Neural cell (in vitro differentiated cells): ENCODE results near the gene SRGAP3. TPM values are rescaled to one million over a fixed set of nuclear protein-coding genes. Genes with fewer than 3 reads are reported as not detected.

Experiments used
- H2AFZ ChIP-seq: fragments of 200-600, 300-800 bp; sonication (generic), shearing (Covaris generic); 2 replicates; pipeline ENCODE4 v1.6.0; 2014; ENCODE audit warnings: low read depth, mild to moderate bottlenecking, antibody characterized with exemption, low read length, moderate library complexity
- H3F3A ChIP-seq: fragments of 200-600 bp; shearing (Covaris generic); 2 replicates; pipeline ENCODE4 v1.6.1; 2016; ENCODE audit warnings: mild to moderate bottlenecking, moderate library complexity, mixed read lengths, antibody characterized with exemption, low read length; ENCODE audit not compliant: insufficient read depth, poor library complexity, severe bottlenecking
- H3K27ac ChIP-seq: fragments of 200-600, 300-800 bp; sonication (generic), shearing (Covaris generic); 2 replicates; pipeline ENCODE4 v1.5.1; 2014; ENCODE audit warnings: mild to moderate bottlenecking, low read length, moderate library complexity
- H3K27me3 ChIP-seq: fragments of 300-800, 200-600 bp; sonication (generic), shearing (Covaris generic); 2 replicates; pipeline ENCODE4 v1.6.0; 2014; ENCODE audit warnings: mild to moderate bottlenecking, low read depth, low read length, moderate library complexity; ENCODE audit not compliant: insufficient read depth
- H3K36me3 ChIP-seq: fragments of 300-800, 200-600 bp; sonication (generic), shearing (Covaris generic); 2 replicates; pipeline ENCODE4 v1.5.1; 2014; ENCODE audit warnings: mild to moderate bottlenecking, antibody characterized with exemption, low read length, moderate library complexity; ENCODE audit not compliant: insufficient read depth
- H3K4me2 ChIP-seq: fragments of 300-800, 200-600 bp; sonication (generic), shearing (Covaris generic); 2 replicates; pipeline ENCODE4 v1.6.0; 2014; ENCODE audit warnings: mild to moderate bottlenecking, low read length
- H3K4me3 ChIP-seq: fragments of 300-800, 200-600 bp; sonication (generic), shearing (Covaris generic); 2 replicates; pipeline ENCODE4 v1.5.1; 2014; ENCODE audit warnings: mild to moderate bottlenecking, low read length, moderate library complexity
- H3K79me2 ChIP-seq: fragments of 200-600 bp; shearing (Covaris generic); replicated peaks from 2 replicates; pipeline ENCODE4 v1.6.0; 2014; ENCODE audit warnings: mild to moderate bottlenecking, low read length, moderate library complexity; ENCODE audit not compliant: insufficient read depth
- H3K9ac ChIP-seq: fragments of 300-800, 200-600 bp; sonication (generic), shearing (Covaris generic); 2 replicates; pipeline ENCODE4 v1.6.1; 2016; ENCODE audit warnings: mild to moderate bottlenecking, low read length, mixed read lengths
- H3K9me2 ChIP-seq: fragments of 200-600 bp; shearing (Covaris generic); 2 replicates; pipeline ENCODE4 v1.6.1; 2016; ENCODE audit warnings: mild to moderate bottlenecking, low read length, mixed read lengths; ENCODE audit not compliant: insufficient read depth
- H3K9me3 ChIP-seq: fragments of 200-600, 300-800 bp; sonication (generic), shearing (Covaris generic); 2 replicates; pipeline ENCODE4 v1.6.1; 2016; ENCODE audit warnings: mild to moderate bottlenecking, mixed run types, low read length, moderate library complexity, mixed read lengths
- H4K20me1 ChIP-seq: fragments of 200-600 bp; shearing (Covaris generic); 2 replicates; pipeline ENCODE4 v1.6.1; 2016; ENCODE audit warnings: mild to moderate bottlenecking, mixed run types; ENCODE audit not compliant: insufficient read depth
- CTCF ChIP-seq: fragments of 450-650 bp; IDR thresholded peaks from 2 replicates; pipeline ENCODE4 v1.5.1; 2014; ENCODE audit warnings: antibody characterized with exemption, mild to moderate bottlenecking, moderate library complexity; ENCODE audit not compliant: poor library complexity, severe bottlenecking
- EP300 ChIP-seq: fragments of 450-650 bp; conservative IDR thresholded peaks from 2 replicates; pipeline ENCODE4 v1.6.1; 2014; ENCODE audit warnings: antibody characterized with exemption, mild to moderate bottlenecking, moderate library complexity; ENCODE audit not compliant: poor library complexity, severe bottlenecking
- EZH2 ChIP-seq: fragments of 200-600, 300-800 bp; shearing (Covaris generic), sonication (generic); IDR thresholded peaks from 2 replicates; pipeline ENCODE4 v1.6.1; 2014; ENCODE audit warnings: antibody characterized with exemption, low read length, borderline replicate concordance, mild to moderate bottlenecking; ENCODE audit not compliant: insufficient read depth, poor library complexity, severe bottlenecking
- MXI1 ChIP-seq: fragments of 450-650 bp; conservative IDR thresholded peaks from 2 replicates; pipeline ENCODE4 v1.6.1; 2014; ENCODE audit warnings: antibody characterized with exemption, mild to moderate bottlenecking; ENCODE audit not compliant: poor library complexity, severe bottlenecking
- POLR2AphosphoS5 ChIP-seq: IDR thresholded peaks from 2 replicates; pipeline ENCODE4 v1.6.1; 2012
- RAD21 ChIP-seq: fragments of 450-650 bp; conservative IDR thresholded peaks from 2 replicates; pipeline ENCODE4 v1.6.1; 2014; ENCODE audit warnings: antibody characterized with exemption, mild to moderate bottlenecking, moderate library complexity
- REST ChIP-seq: IDR thresholded peaks from 2 replicates; pipeline ENCODE4 v1.6.1; 2012; ENCODE audit warnings: borderline replicate concordance
- SMC3 ChIP-seq: fragments of 450-650 bp; conservative IDR thresholded peaks from 2 replicates; pipeline ENCODE4 v1.6.1; 2014; ENCODE audit warnings: antibody characterized with exemption, mild to moderate bottlenecking, moderate library complexity; ENCODE audit not compliant: poor library complexity
- polyA plus RNA-seq: library from polyadenylated mRNA; depleted of rRNA; stranded (reverse); fragments of >200 nt; gene quantifications from 2 replicates; pipeline ENCODE4 v1.2.3, GENCODE V29; 2014

SRGAP3 gene
- polyA plus RNA-seq, 1 donor from 2014 or later, result 31.5 TPM

DNA sequence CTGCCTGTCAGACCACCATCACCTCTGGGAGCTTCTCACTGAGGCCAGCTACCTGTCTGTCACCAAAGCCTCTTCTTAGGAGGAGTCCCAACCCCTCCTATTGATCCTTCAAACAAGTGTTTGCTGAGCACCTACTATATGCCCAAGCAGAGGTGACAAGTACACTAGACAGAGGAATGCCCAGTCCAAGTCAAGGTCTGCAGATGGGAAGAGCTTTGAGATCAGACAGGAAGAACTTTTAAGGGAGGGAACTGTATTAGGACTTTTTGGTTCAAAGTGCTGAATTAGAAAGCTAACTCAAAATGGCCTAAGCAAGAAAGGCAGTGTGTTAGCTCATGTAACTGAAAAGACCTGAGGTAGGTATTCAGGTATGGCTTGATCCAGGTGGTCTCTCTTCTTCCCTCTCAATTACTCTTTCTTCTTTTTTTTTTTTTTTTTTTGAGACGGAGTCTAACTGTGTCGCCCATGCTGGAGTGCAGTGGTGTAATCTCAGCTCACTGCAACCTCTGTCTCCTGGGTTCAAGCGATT lies 282.6 kb downstream of the SRGAP3 start:
- H3K27me3 ChIP-seq, result no peaks in the 10 kb centered on the region

DNA sequence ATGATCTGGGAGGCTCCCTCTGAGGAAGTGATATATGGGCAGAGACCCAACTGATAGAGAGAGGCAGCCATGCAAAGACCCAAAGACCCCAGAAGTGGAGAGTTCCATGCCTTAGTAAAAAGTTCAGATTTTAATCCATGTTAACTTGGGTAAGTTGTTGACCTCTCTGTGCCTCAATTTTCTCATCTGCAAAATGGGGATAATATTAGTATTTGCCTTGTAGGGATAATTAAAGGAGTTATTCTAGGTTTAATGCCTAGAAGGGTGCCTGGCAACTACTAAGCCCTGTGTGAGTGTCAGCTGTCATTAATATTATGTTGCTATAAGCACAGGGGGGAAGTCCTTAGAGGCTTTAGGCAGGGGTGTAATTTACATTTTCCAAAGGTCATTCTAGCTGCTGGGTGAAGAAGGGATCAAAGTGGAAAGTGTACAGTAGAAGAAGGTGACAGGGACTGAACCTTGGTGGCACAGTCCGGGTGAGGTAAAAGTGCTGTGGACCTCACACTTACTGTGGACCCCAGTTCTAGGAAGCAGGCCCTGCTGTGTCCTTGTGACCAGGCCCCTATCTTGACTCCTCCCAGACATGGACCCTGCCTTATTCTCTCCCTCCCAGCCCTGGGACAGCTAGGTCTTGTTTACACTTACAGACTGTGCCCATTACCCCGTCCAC lies 283.2 kb downstream of the SRGAP3 start:
- no peak overlapping the region for H3K4me2 ChIP-seq
- peaks cover 18% of the 10 kb centered on the region for H3K79me2 ChIP-seq
- H3F3A ChIP-seq, result no peaks in the 10 kb centered on the region

More for the DNA sequence above, 282.6 kb downstream of the SRGAP3 start:
- no peaks in the 10 kb centered on the region for H3F3A ChIP-seq
- H4K20me1 ChIP-seq, result no peaks in the 10 kb centered on the region
- no peak overlapping the region for H2AFZ ChIP-seq
- no peaks in the 10 kb centered on the region for H3K9me3 ChIP-seq
- H3K4me2 ChIP-seq, result no peak overlapping the region
- no peaks in the 10 kb centered on the region for H3K9me2 ChIP-seq
- no peaks in the 10 kb centered on the region for H3K36me3 ChIP-seq
- peaks cover 12% of the 10 kb centered on the region for H3K79me2 ChIP-seq
- H3K27ac ChIP-seq, result no peak overlapping the region
- H3K4me3 ChIP-seq, result no peak overlapping the region
- H3K9ac ChIP-seq, result no peak overlapping the region
- TF ChIP-seq SMC3, result no peak
- no peak for TF ChIP-seq EZH2
- TF ChIP-seq EP300, result no peak
- TF ChIP-seq REST, result no peak
- TF ChIP-seq RAD21, result no peak
- TF ChIP-seq POLR2AphosphoS5, result no peak
- no peak for TF ChIP-seq MXI1
- TF ChIP-seq CTCF, result no peak

More for the DNA sequence above, 283.2 kb downstream of the SRGAP3 start:
- H3K9me2 ChIP-seq, result no peaks in the 10 kb centered on the region
- H3K4me3 ChIP-seq, result no peak overlapping the region
- no peak for TF ChIP-seq RAD21
- no peak for TF ChIP-seq CTCF
- no peak for TF ChIP-seq POLR2AphosphoS5
- no peak for TF ChIP-seq EZH2
- no peaks in the 10 kb centered on the region for H3K36me3 ChIP-seq
- H3K27me3 ChIP-seq, result no peaks in the 10 kb centered on the region
- no peaks in the 10 kb centered on the region for H3K9me3 ChIP-seq
- H3K27ac ChIP-seq, result no peak overlapping the region
- no peaks in the 10 kb centered on the region for H4K20me1 ChIP-seq
- no peak overlapping the region for H2AFZ ChIP-seq
- H3K9ac ChIP-seq, result no peak overlapping the region
